DMS53 treated with DMSO at 0.1 percent for 48 hours (cell line): ENCODE results near the gene TCF12.
A peak's percentile ranks its signal among the peaks of the same experiment; 100 is the strongest.

Experiments used
- DNase-seq: peaks from one replicate; lab custom pipeline; 2025; ENCODE audit not compliant: unreplicated experiment; lab: John Stamatoyannopoulos, UW

Gene TCF12

GRCh38 chr15:57237676-57238075 is 319.2 kb downstream of the TCF12 start:
- no peak for DNase-seq

- no peak for DNase-seq
These were observed 326.7 kb downstream of the TCF12 start for GRCh38 chr15:57245130-57245529.

GRCh38 chr15:57245714-57246113 is 327.3 kb downstream of the TCF12 start:
- no peak for DNase-seq

- DNase-seq: no peak
These were observed 329.6 kb downstream of the TCF12 start for GRCh38 chr15:57248074-57248473.

GRCh38 chr15:57251308-57251707 is 332.9 kb downstream of the TCF12 start:
- no peak for DNase-seq

- DNase-seq: no peak
These were observed 333.5 kb downstream of the TCF12 start for GRCh38 chr15:57251941-57252340.

- no peak for DNase-seq
These were observed 334.6 kb downstream of the TCF12 start for GRCh38 chr15:57253082-57253481.

GRCh38 chr15:57253500-57253899 is 335.1 kb downstream of the TCF12 start:
- no peak for DNase-seq

GRCh38 chr15:57255751-57256341 is 337.4 kb downstream of the TCF12 start:
- no peak for DNase-seq

GRCh38 chr15:57256939-57257338 is 338.5 kb downstream of the TCF12 start:
- DNase-seq: no peak

- peak; percentile 94 for DNase-seq
These were observed 341.2 kb downstream of the TCF12 start for GRCh38 chr15:57259568-57260040.

- peak; percentile 14 for DNase-seq
These were observed 345.1 kb downstream of the TCF12 start for GRCh38 chr15:57263520-57263919.

- DNase-seq: no peak
These were observed 354.4 kb downstream of the TCF12 start for GRCh38 chr15:57272771-57273357.

GRCh38 chr15:57273402-57273801 is 355.0 kb downstream of the TCF12 start:
- DNase-seq: no peak

- DNase-seq: no peak
These were observed 360.0 kb downstream of the TCF12 start for GRCh38 chr15:57278439-57278838.

GRCh38 chr15:57280464-57280863 is 362.0 kb downstream of the TCF12 start:
- DNase-seq: no peak

GRCh38 chr15:57281321-57281720 is 362.9 kb downstream of the TCF12 start:
- no peak for DNase-seq

GRCh38 chr15:57282686-57283085 is 364.2 kb downstream of the TCF12 start:
- no peak for DNase-seq

- DNase-seq: no peak
These were observed 365.5 kb downstream of the TCF12 start for GRCh38 chr15:57283774-57284503.

- no peak for DNase-seq
These were observed 366.1 kb downstream of the TCF12 start for GRCh38 chr15:57284535-57284934.

GRCh38 chr15:57285386-57285785 is 366.9 kb downstream of the TCF12 start:
- DNase-seq: no peak

GRCh38 chr15:57286446-57287122 is 368.1 kb downstream of the TCF12 start:
- DNase-seq: no peak
